ENCODE measurements around the gene ARID1B.

Gene ARID1B

DNA sequence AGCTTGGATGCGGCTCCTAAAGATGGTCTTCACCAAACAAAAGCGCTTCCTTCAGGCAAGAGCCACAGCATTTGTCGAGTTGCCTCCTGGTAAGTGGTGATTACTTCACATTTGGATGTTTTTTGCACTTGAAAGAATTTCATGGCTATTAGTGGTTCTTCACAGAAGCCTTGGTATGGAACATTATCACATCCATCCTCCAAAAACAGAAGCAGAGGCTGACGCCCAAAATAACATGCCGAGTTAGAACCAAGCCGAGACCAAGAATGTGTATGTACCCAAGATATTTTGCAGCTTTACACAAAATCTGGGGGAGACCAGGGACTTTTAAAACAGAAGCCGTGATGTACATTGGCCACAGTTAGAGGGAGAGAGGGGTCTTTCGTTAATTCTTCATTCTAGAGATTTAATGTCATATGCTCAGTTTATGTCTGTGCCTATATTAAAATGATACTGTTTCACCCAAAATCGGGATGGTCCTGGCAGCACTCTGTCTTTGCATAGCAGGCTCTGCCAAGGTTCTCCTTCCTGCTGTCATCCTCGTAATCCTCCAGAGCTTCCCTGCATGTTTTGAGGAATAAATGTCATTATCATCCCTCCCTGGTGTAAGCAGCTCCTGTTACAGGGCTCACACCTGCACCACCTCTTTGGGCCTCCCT, 436.9 kb downstream of the ARID1B start:
- TF ChIP-seq, protein P1, sequence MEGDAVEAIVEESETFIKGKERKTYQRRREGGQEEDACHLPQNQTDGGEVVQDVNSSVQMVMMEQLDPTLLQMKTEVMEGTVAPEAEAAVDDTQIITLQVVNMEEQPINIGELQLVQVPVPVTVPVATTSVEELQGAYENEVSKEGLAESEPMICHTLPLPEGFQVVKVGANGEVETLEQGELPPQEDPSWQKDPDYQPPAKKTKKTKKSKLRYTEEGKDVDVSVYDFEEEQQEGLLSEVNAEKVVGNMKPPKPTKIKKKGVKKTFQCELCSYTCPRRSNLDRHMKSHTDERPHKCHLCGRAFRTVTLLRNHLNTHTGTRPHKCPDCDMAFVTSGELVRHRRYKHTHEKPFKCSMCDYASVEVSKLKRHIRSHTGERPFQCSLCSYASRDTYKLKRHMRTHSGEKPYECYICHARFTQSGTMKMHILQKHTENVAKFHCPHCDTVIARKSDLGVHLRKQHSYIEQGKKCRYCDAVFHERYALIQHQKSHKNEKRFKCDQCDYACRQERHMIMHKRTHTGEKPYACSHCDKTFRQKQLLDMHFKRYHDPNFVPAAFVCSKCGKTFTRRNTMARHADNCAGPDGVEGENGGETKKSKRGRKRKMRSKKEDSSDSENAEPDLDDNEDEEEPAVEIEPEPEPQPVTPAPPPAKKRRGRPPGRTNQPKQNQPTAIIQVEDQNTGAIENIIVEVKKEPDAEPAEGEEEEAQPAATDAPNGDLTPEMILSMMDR (IDR thresholded peaks at IDR 0.05; ENCODE audit: extremely low read depth, missing control alignments) = no peak

DNA sequence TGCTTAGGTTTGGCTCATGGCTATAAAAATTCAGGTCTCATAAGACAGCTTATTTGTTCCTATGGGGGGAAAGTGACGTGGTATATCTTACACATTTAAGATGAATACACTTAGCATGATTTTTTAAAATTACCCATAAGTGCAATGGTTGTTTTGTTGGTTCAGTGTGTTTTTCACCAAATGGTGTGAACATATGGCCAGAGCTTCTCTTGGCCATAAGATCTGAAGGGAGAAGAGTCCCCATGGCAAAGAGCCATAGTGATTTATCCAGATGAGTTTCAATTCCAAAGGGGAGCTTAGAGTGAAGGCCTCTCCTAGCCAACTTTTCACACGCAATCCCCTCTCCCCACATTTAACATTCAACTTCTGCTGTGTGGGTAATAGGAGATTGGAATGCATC, 438.5 kb downstream of the ARID1B start:
- TF ChIP-seq, protein P1 (IDR thresholded peaks at IDR 0.05; ENCODE audit: extremely low read depth, missing control alignments) = no peak
- DNase-seq (ENCODE audit: low spot score) = no peak

More for the DNA sequence above, 436.9 kb downstream of the ARID1B start:
- no peak for DNase-seq (ENCODE audit: low spot score)

DNA sequence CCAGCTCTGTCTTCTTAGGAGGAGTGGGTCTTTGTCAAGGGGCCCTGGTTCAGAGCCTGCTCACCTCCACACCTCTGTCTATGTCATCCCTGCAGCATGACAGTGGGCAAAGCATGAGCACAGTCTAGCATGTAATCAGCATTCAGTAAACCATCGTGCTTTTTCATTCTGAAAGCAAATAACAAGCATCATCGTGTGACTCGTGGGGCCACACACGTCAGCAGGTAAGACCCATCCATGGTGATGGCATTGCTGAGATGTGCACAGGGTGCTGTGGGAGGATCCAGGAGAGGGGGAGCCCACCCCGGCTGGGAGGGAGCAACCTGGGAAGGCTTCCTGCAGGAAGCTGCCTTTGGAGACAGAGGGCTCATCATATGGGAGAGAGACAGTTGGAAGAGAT, 439.4 kb downstream of the ARID1B start:
- no peak for DNase-seq (ENCODE audit: low spot score)
- TF ChIP-seq, protein P1 (IDR thresholded peaks at IDR 0.05; ENCODE audit: extremely low read depth, missing control alignments) = no peak

DNA sequence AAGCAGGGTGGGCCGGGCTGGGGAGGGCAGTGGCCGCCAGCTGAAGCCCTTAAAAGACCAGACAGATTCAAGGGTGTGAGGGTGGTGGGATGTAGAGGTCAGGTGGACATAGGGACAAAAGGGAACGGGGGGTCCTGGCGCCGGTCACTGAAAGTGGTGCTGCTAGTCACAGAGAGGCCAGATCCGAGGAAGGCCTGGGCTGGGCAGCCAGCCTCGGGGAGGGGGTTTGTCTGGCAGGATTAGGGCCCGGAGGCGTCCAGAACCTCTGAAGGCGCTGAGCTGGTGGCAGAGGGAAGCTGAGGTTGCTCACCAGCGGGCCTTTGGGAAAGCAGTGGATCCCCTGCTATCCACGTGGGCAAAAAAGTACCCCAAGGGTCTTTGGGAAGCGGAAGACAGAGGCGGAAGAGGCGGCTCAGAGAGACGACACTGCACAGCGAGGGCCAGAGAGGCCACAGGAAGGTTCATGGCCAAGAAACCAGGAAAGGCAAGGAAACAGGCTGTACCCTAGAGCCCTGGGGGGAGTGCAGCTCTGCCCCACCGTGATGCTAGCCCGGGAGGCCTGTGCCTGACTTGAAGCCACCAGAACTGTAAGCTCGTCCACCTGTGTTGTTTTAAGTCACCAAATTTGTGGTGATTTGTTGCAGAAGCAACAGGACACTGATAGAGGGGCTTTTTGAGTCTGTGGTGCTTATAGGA, 440.2 kb downstream of the ARID1B start:
- TF ChIP-seq, protein P1 (IDR thresholded peaks at IDR 0.05; ENCODE audit: extremely low read depth, missing control alignments) = no peak
- no peak for DNase-seq (ENCODE audit: low spot score)

DNA sequence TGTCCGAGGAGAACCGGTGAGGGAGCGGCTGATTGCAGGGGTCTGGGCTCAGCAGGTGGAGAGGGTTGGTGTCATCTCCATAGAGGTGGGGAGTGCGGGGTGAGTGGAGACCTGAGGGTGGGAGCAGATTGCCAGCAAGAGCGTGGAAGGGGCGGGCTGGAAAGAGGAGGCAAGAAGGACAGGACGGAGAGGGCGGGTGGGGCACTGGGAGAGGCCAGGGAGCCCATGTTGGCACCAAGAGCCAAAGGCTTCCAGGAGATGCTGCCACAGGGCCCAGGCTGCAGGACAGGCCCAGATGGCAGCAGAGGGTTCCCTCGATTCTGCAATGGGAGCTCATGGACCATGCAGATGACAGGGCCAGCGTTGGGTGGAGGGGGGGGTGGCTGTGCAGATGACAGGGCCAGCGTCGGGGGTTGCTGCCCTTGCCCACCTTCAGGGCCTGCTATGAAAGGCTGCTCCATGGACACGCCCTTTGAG, 440.8 kb downstream of the ARID1B start:
- TF ChIP-seq, protein P1 (IDR thresholded peaks at IDR 0.05; ENCODE audit: extremely low read depth, missing control alignments) = no peak

DNA sequence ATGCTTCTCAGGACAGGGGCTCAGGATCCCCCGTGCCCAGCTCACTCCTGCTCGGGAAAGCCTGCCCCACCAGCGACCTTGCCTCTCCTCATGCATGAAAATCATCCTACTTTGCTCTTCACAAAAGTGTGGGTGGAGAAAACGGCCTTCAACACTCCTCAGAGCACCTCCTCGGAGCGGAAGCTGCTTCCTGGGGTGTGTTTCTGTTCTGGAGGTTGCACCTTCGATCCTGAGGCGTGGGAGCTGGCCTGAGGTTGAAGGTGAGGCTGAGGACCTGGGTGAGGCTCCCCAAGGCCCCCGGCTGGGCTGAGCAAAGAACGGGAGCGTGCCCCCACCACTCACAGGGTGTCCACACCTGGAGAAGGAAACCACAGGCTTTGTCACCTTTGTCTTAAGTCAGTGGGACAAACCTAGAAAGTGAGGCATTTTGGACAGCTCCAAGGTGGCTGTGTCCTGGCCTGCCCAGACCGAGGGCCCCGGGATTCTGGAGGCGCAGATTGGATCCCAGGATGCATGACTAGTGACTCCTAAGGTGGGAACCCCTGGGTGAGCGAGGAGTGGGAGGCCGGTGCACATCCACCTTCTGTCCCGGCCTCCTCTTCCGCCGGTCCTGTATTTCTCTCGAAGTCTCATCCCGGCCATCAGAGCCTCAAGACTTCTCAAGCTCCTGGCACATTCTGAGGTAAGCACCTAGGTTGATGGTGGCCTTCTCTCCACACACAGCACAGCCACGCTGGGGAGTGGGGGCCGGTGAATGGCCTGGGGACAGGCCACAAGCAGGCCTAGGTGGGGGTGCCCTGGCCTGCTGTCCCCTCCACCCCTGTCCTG, 441.4 kb downstream of the ARID1B start:
- TF ChIP-seq, protein P1 (IDR thresholded peaks at IDR 0.05; ENCODE audit: extremely low read depth, missing control alignments) = no peak
- DNase-seq (ENCODE audit: low spot score) = no peak

More for the DNA sequence above, 440.8 kb downstream of the ARID1B start:
- no peak for DNase-seq (ENCODE audit: low spot score)
